G401 (cell line): ENCODE measurements around the gene EDDM3A. TPM values are rescaled to one million over a fixed set of nuclear protein-coding genes. Genes with fewer than 3 reads are reported as not detected.
"Not testable (repeated sequence)": the region's sequence is repeated elsewhere in the genome, so short reads cannot be mapped to it uniquely, and the experiment has no call there.

Source experiments
- DNase-seq: peaks from one replicate; pipeline ENCODE4 v3.0.0-alpha.2; 2015; ENCODE audit warnings: low spot score
- in situ Hi-C: cut with HindIII; loops from 2 replicates; pipeline ENCODE4 v1.10.0; 2016; ENCODE audit warnings: low sequenced_read_pairs, mixed read lengths
- total RNA-seq: library from RNA; depleted of rRNA; stranded (reverse); fragments of >200 nt; shearing (Covaris generic); gene quantifications from 2 replicates; pipeline ENCODE4 v1.2.3, GENCODE V29; 2014

The EDDM3A gene
- total RNA-seq, 1 experiment from 2014 or later: not detected

DNA sequence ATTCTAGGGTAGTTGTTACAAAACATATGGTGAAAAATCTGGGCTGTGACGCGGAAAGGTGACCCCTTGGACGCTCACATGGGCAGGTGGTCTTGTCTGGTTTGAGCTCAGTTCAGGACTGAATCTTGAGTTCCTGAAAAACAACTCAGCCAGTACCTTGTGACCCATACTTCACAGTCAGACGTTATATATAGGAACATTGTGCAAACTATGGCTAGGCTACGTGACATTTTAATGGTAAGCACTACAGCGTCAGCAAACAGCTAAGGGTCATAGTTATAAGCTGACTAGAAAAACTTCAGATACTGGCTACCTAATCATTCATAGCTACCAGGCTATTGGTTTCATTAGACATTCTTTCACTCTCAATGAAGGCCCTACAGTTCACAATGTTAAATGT, 14.8 kb upstream of the EDDM3A start:
- no peak for DNase-seq
- in situ Hi-C loops: no loop called here

- in situ Hi-C loops: no loop called here
- DNase-seq: no peak
These were observed 13.2 kb upstream of the EDDM3A start for GRCh38 chr14:20732477-20732876.

- in situ Hi-C loops: no loop called here
- DNase-seq: no peak
These were observed 12.6 kb upstream of the EDDM3A start for GRCh38 chr14:20732979-20733635.

DNA sequence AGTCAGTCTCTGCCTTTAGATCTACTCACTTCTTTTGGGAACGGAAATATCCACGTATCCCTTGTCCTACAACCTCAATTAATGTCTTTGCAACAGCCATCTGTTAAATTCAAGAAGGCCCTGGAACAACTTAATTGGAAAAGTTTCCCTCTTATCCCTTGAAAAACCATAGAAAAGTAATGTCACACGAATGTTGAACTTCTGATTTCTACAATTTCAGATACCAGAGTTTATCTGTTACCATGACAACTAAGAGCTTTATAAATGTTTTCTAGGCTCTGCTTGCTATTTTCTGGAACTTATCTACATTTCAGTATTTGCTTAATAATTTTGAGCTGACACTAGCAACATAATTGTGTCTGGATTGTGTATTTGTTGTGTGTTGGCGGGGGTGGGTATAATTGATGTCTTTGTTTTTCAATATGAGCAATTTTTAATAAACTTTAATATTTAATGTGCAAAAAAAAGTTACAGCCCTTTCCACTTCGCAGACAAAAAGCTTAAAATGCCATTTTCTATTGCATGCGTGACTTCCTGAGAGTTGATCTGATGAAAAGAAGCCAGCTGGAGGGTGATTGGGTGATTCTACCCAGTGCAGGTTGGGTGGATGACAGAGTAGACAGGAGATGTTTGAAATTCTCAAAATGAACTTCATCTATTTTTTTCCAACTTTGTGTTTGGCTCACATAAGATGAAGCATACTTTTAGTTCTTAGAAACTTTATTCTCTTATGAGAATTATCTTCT, 11.8 kb upstream of the EDDM3A start:
- in situ Hi-C loops: no loop called here

DNA sequence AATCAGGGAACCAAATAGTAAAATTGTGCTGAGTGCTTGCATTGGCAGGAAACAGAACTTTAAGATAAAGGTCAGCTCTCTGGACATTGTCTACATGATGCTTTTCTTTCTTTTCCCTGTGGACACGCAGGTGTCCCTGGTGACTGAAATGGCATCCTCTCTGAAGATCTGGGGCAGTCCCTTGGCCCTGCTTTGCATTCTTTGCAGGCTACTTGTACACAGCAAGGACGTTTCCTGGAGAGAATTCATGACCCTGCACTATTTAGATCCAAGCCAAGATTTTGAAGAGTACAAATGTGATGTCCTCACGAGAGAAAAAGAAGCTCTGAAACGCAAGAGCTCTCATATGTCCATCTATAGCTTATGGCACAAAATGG, 11.3 kb upstream of the EDDM3A start:
- DNase-seq: no peak
- in situ Hi-C loops: no loop called here

More for the DNA sequence above, 11.8 kb upstream of the EDDM3A start:
- no peak for DNase-seq

- in situ Hi-C loops, DNase-seq: not testable (repeated sequence)
These were observed 7.4 kb upstream of the EDDM3A start for GRCh38 chr14:20738292-20738691.

DNA sequence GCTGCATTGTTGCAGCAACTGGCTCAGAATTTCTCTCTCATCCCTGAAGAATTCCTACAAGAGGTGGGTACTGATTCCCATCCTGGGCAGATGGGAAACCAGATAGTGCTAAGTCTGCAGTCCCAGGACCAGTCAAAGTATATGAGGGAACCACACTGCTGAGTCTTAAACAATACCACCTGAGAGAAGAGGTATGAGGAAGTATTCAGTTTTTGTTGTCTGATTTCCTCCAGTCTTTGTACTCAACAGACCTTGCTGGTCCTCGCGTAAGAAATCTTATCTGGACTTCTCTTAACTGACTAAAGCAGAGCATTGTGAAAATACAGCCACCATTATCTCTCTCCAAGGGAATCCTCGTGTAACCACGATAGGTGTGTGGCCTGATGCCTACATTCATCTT, 3.6 kb upstream of the EDDM3A start:
- in situ Hi-C loops: no loop called here
- no peak for DNase-seq

- DNase-seq: no peak
- in situ Hi-C loops: no loop called here
These were observed 2.1 kb upstream of the EDDM3A start for GRCh38 chr14:20743556-20743955.

- DNase-seq: no peak
- in situ Hi-C loops: no loop called here
These were observed 879 bp downstream of the EDDM3A start for GRCh38 chr14:20746566-20746965.

GRCh38 chr14:20748439-20748838, 2.8 kb downstream of the EDDM3A start:
- DNase-seq: no peak
- in situ Hi-C loops: no loop called here

GRCh38 chr14:20750194-20750593, 4.5 kb downstream of the EDDM3A start:
- no peak for DNase-seq
- in situ Hi-C loops: no loop called here

DNA sequence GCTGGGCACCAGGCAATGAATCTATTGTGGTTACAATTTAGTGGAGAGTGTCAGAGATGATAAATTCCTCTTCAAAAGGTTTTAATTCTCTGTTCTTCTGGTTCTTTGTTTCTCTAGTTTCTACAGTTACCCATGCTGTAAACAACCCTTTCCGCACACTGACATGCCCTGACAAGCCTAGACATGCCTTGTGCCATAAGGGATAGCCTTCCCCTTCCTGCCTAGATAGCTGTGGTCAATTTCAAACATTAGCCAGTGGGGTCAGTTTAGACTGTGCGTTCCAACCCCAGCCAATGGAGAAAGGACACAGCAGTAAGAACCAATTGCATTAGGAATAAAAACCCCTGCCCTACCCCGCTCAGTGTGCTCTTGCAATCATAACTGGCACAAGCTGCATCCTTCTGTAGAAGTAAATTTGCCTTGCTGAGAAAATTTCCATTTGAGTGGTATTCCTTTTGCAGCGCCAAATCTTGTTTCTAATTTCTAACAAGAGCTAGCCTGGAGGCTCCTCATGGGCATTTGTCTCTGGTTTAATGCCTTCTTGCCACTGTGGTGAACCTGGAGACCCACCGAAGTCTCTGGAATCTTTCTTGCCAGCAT, 6.4 kb downstream of the EDDM3A start:
- in situ Hi-C loops: no loop called here
- DNase-seq: no peak

DNA sequence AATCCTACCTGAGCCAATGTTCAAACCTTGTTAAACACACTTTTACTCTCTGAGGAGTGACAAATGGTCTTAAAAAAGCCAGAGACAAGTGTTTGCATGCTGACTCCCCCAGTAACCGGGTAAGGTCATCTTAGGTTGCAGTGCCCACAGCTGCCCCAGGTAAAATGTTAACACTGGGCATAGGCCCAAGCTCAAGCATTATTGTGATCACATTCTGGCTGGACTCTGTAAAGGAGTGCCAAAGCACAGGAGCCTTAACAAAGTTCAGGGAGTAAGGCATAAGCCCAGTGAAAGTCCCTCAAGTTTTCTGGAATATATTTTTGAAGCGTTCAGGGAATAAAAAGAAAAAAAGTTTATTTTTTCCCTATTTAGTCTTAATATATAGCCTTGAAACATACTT, 8.6 kb downstream of the EDDM3A start:
- DNase-seq: no peak
- in situ Hi-C loops: no loop called here

- in situ Hi-C loops: no loop called here
- no peak for DNase-seq
These were observed 9.3 kb downstream of the EDDM3A start for GRCh38 chr14:20755037-20755436.

- in situ Hi-C loops: no loop called here
- DNase-seq: no peak
These were observed 12.3 kb downstream of the EDDM3A start for GRCh38 chr14:20757965-20758364.

GRCh38 chr14:20759465-20759864, 13.8 kb downstream of the EDDM3A start:
- in situ Hi-C loops, DNase-seq: not testable (repeated sequence)

DNA sequence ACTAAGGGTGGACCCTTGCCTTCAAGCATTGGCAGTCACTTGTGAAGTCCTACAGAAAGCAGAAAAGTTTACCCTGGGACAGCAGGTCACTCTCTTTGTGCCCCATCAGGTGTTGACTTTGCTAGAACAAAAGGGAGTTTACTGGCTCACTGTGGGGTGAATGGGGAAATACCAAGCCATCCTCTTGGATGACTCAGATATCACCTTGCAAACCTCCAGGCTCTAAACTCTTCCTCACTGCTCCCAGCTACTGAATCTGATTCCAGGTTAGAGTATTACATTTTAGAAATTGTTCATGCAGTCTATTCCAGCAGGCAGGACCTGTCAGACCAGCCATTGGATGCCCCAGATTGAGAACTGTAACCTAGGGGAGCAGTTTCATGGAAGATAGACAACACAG, 15.3 kb downstream of the EDDM3A start:
- DNase-seq: no peak
- in situ Hi-C loops: no loop called here

DNA sequence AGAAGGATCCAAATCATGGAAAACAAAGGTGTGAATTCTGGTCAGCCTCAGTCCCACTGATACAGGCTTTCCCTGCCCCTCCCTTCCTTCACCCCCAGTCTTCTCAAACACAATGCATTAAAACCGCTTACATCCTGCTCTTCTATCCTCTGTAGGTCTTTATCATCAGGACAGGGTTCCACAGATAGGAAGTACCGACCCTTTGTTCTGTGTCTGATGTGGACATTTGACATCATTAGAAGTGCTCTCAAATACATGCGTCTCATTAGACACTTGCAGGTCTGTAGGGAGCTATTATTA, 22.9 kb downstream of the EDDM3A start:
- in situ Hi-C loops: no loop called here
- DNase-seq: no peak

- no peak for DNase-seq
- in situ Hi-C loops: no loop called here
These were observed 23.7 kb downstream of the EDDM3A start for GRCh38 chr14:20769421-20769820.

- in situ Hi-C loops: no loop called here
- no peak for DNase-seq
These were observed 27.0 kb downstream of the EDDM3A start for GRCh38 chr14:20772650-20773049.
